Renal cortical epithelial cell (primary cell): Measurements from ENCODE around the gene KRTAP4-16. TPM values are rescaled to one million over a fixed set of nuclear protein-coding genes. Genes with fewer than 3 reads are reported as not detected.
"Not testable (repeated sequence)": the region's sequence is repeated elsewhere in the genome, so short reads cannot be mapped to it uniquely, and the experiment has no call there.

Experiments used
- DNase-seq: peaks from one replicate; pipeline ENCODE4 v3.0.0-alpha.2; 2011; ENCODE audit warnings: low read depth
- total RNA-seq: library from RNA; depleted of rRNA; stranded (reverse); fragments of >200 nt; gene quantifications from 2 replicates; pipeline ENCODE4 v1.2.3, GENCODE V29; 2014

The KRTAP4-16 gene
- total RNA-seq, 1 donor from 2014 or later, result not detected

DNA sequence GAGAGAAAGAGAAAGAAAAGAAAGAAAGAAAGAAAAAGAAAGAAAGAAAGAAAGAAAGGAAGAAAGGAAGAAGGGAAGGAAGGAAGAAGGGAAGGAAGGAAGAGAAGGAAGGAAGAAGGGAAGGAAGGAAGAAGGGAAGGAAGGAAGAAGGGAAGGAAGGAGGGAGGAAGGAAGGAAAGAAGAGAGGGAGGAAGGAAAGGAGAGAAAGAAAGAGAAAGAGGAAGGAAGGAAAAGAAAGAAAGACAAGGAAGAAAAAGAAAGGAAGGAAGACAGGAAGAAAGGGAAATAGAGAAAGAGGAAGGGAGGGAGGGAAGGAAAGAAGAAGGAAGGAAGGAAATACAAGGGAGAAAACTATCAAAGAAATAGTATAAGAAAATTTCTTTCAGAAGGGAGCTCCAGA, 25.2 kb downstream of the KRTAP4-16 start:
- DNase-seq, result no peak

DNA sequence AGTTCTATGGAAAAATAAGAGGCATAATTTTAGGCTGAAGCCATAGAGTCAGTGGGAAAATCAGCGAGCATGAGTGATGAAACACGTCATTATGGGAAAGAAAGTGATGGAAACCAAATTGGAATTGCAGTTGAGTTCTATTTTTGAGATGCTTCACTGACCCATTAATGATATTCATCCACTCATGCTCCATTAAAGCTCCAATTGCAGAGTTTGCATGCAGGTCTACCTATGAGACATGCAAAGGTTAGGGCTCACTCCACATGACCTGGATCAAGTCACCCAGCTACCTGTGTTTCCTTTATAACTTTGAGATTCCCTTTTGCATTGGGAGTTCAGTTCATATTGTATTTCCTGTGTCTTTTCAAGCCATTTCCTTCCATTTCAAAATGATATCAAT, 28.3 kb downstream of the KRTAP4-16 start:
- DNase-seq, result peak; percentile 53

DNA sequence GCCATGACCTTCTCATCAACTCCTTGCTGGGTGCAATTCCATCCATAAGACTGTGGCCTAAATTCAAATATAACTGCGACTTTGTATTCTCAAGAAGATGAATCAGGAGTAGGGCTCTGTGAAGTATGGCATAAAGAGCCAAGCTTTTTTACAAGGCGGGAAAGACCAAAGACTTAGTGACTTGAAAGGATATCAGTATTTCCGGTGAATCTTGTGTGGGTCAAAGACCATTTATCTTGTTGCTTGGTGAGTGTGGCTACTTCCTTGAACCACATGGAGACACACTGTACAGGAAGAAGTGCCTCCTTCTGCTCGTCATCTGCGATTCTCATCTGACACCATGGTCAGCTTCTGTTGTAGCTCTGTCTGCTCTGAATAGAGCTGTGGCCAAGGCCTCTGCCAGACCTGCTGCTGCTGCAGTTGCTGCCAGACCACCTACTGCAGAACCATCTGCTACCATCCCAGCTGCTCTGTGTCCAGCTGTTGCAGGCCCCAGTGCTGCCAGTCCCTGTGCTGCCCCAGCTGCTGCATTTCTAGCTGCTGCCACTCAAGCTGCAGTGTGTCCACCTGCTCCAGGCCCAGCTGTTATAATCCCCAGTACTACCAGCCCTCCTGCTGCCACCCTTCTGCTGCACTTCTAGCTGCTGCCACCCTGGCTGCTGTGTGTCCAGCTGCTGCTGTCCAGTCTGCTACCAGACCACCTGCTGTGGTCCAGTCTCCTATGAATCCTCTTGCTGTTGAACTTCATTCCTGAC, 30.2 kb downstream of the KRTAP4-16 start:
- no peak for DNase-seq

DNA sequence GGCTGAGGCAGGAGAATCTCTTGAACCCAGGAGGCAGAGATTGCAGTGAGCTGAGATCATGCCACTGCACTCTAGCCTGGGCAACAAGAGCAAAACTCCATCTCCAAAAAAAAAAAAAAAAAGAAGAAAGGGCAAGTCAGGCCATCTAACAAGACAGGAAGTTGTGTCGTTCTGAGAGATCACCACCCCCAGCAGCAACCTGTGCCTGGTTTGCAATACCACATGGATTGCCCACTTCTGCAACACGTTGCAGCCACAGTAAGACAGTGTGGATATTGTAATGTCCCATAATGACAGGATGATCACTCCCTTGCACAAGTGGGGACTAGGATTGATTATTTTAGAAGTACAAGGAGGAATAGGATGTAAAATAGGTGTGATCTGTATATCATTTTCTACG, 33.0 kb downstream of the KRTAP4-16 start:
- DNase-seq, result no peak

DNA sequence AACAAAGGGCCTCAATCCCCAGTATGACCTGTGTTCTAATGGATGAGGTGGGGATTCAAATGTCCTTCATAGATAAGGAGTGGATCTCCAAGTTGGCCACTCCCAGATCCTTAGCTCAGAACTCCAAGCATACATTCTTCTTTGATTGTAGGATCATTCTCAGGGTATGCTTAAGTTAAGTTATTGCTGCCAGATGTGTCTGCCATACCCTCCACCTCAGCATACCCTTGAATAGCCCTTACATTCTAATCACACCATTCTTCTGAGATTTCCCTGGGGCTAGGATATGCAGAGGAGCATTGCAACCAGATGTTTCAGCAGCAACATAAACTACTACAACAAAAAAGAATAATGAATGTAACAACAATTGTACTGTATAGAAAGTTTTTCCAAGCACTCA, 34.7 kb downstream of the KRTAP4-16 start:
- no peak for DNase-seq

- peak; percentile 94 for DNase-seq
Observed at GRCh38 chr17:41065829-41066624, 36.0 kb downstream of the KRTAP4-16 start, which contains the start of gene KRTAP2-4. Gene KRTAP2-4, minus strand, starts transcription at chr17:41065879. Its CDS starts 34 bp downstream, at chr17:41065845.

- not testable (repeated sequence) for DNase-seq
Observed at GRCh38 chr17:41065016-41065689, 36.9 kb downstream of the KRTAP4-16 start.

DNA sequence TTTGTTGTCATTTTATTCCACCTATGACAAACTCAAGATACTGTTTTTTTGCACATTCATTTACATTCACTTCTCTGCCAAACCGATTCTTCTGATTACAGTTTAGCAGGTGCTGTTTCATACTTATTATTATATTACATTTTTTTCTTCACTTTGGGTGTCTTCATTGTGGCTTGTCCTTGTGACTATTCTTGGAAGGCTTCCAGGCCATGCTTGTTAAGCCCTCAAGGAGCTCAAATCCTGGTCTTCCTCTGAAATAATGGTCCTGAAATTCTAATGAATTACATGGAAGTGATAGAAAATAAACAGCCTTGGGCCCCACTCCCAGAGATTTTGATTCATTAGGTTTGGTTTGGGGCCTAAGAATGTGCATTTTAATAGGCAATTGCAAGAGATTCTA, 37.7 kb downstream of the KRTAP4-16 start:
- DNase-seq, result no peak

DNA sequence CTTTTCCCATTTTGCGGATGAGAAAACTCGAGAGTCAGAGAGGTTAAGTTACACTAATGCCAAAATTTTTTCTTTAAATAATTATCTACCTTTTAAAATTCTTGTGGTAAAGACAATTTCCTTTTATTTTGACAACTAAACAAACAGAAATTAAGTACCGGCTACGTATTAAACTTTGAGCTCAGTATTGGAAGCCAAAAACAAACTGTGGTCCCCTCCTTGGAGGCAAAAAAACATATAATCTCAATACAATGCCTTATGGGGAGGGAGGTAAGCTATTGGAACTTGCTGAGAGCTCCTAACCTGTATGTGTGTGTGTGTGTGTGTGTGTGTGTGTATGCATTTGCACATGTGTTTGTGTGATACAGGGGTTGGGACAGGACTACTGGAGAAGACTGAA, 38.6 kb downstream of the KRTAP4-16 start:
- DNase-seq, result no peak

DNA sequence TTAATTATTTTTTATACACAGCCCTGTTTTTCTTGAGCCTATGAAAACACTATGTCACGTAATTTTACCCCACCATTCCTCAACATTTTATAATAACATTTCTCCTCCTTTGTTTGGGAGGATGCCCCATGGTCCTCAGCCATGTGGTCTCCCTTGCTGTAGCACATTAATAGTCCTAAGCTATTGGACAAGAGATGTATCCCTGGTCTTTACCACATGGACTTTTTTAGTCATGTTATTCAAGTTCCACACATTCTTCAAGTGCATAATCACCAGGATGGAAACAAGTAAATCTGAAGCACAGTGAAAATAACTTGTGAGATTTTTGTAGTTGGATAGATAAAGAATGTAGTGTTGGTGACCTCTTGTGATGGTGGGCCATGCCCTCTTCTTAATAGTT, 40.0 kb downstream of the KRTAP4-16 start:
- DNase-seq, result peak; percentile 97

DNA sequence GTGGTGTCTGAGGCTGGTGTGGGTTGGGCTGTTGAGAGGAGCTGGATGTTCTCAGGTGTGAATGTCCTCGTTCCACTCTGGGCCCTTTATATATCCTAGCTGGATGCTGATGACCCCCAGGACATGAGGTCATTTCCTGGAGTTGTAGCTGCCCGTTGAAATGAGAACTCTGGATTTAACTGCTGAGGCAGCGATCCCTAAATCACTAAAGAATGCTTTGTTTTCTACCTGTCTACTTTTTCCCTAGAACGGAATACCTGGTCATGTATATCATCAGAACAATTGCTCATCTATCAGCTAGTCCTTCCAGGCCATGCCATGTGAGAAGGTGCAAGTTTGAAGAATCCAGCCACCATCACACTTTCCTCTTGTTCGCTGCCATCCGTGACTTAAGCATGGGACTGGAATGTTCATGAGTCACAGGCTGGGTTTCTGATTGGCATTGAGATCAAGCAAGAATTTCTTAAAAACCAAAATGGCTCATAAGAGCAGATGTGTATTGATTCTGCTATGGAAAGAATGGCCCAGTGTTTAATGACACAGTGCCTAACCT, 41.9 kb downstream of the KRTAP4-16 start, which contains the start of gene KRTAP2-3:
Gene KRTAP2-3, minus strand, starts transcription at position 63 of the 553 bp plus-strand sequence. CDS start 64 bp downstream, outside the sequence.
- DNase-seq, result peak; percentile 99

GRCh38 chr17:41059276-41060051, 42.5 kb downstream of the KRTAP4-16 start:
- peak; percentile 88 for DNase-seq

DNA sequence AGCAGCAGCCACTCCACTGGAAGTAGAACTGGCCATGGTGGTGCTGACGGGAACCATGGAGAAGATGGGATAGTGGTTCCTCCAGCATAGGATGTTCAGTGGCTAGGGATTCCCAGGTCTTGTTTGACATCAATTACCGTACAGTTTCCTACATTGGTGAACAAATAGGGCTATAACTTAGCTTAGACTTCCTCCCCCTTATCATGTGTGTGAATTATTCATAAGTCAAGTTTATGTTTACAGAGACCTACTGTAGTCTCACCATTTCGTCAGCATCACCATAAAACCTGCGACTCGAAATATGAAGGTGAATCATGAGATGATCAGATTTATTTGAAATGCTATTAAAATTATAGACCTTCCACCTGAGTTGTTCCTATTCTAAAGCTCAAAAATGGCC, 43.3 kb downstream of the KRTAP4-16 start:
- DNase-seq, result no peak

GRCh38 chr17:41057547-41057946, 44.5 kb downstream of the KRTAP4-16 start:
- DNase-seq, result no peak

DNA sequence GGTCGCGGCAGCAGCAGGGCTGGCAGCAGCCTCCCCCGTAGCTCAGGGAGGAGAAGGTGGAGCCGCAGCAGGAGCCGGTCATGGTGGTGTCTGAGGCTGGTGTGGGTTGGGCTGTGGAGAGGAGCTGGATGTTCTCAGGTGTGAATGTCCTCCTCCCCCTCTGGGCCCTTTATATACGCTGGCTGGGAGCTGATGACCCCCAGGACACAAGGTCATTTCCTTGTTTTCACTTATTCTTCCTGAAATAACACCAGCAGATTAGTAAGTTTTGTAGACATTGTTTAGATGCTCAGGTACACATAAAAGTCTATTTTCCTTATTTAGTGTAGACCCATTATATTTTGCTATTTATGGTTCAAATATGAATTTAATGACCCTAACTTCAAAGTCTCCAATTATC, 46.9 kb downstream of the KRTAP4-16 start, which contains the start of gene KRTAP2-2:
Gene KRTAP2-2, minus strand, starts transcription at position 101 of the 400 bp plus-strand sequence. Its CDS starts 19 bp downstream, at position 82.
- DNase-seq, result not testable (repeated sequence)

DNA sequence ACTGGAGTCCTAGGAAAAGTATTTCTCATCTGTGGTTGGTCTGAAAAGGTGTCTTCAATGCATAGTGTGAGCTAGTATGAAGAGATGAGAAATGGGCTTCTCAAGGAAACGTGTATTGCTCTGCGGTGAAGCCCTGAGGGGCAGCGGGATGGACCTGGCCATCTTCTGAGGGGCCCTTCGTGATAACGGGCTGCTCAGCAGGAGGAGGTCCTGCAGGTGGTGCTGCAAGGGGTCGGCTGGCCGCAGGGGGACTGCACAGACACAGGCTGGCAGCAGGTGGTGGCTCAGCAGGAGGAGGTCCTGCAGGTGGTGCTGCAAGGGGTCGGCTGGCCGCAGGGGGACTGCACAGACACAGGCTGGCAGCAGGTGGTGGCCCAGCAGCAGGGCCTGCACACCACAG, 47.5 kb downstream of the KRTAP4-16 start:
- not testable (repeated sequence) for DNase-seq

DNA sequence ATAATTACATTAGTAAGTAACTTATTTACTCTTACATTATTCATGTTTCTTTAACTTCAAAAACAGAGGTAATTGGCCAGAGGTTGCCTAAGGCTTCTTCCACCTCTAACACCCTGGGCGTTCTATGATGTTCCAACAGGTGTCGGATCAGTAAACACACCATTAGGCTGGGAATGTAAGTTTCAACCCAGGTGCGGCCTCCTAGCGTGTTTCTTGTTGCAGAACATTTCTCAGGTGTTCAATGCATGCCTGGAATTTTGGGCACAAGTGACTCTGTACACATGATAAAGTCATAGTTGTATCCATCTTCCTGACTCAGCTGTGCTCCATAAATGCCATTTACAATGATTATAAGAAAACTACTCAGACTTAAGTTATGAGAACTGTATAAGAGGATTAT, 48.0 kb downstream of the KRTAP4-16 start:
- DNase-seq, result peak; percentile 54

GRCh38 chr17:41052566-41052965, 49.4 kb downstream of the KRTAP4-16 start:
- DNase-seq, result no peak
